GM12875 (cell line): Measurements from ENCODE around the gene NVL.

ENCODE experiments used
- H3K4me3 ChIP-seq: one replicate; pipeline ENCODE4 v1.5.1; 2011; ENCODE audit warnings: low read depth, low read length, control low read depth
- CTCF ChIP-seq: IDR thresholded peaks from 2 replicates; pipeline ENCODE4 v1.5.1; 2011; ENCODE audit warnings: low read depth, mild to moderate bottlenecking, control low read depth, inconsistent platforms, low read length, moderate library complexity, borderline replicate concordance; ENCODE audit not compliant: insufficient read depth

The NVL gene

GRCh38 chr1:224252479-224252878 lies 77.5 kb downstream of the NVL start:
- TF ChIP-seq CTCF: no peak

GRCh38 chr1:224251741-224252146 lies 78.2 kb downstream of the NVL start:
- no peak for TF ChIP-seq CTCF
- no peak overlapping the region for H3K4me3 ChIP-seq

More at GRCh38 chr1:224252479-224252878, 77.5 kb downstream of the NVL start:
- no peak overlapping the region for H3K4me3 ChIP-seq

- TF ChIP-seq CTCF: no peak
- no peak overlapping the region for H3K4me3 ChIP-seq
These were observed 84.8 kb downstream of the NVL start for GRCh38 chr1:224245188-224245587.

GRCh38 chr1:224238756-224239155 lies 91.2 kb downstream of the NVL start:
- H3K4me3 ChIP-seq: no peak overlapping the region
- no peak for TF ChIP-seq CTCF

- no peak for TF ChIP-seq CTCF
- no peak overlapping the region for H3K4me3 ChIP-seq
These were observed 91.8 kb downstream of the NVL start for GRCh38 chr1:224238212-224238611.

GRCh38 chr1:224237119-224237881 lies 92.7 kb downstream of the NVL start:
- TF ChIP-seq CTCF: no peak
- no peak overlapping the region for H3K4me3 ChIP-seq

GRCh38 chr1:224235813-224236493 lies 94.0 kb downstream of the NVL start:
- no peak for TF ChIP-seq CTCF

More at GRCh38 chr1:224235813-224236493, 94.0 kb downstream of the NVL start:
- H3K4me3 ChIP-seq: no peak overlapping the region
